HG02884 (cell line): Measurements from ENCODE around the gene NUF2.
"Not testable (repeated sequence)": the region's sequence is repeated elsewhere in the genome, so short reads cannot be mapped to it uniquely, and the experiment has no call there.

Source experiments
- ATAC-seq: cut with Tn5 transposase; IDR thresholded peaks from one replicate; pipeline ENCODE4 v1.9.1; 2021; ENCODE audit warnings: mild to moderate bottlenecking, moderate library complexity; ENCODE audit not compliant: unreplicated experiment

Gene NUF2

GRCh38 chr1:163321311-163322305 is at the start of gene NUF2:
Gene NUF2, plus strand, starts transcription at chr1:163321954. Its CDS starts 4,098 bp downstream, at chr1:163326052.
- ATAC-seq = peak; percentile 97

DNA sequence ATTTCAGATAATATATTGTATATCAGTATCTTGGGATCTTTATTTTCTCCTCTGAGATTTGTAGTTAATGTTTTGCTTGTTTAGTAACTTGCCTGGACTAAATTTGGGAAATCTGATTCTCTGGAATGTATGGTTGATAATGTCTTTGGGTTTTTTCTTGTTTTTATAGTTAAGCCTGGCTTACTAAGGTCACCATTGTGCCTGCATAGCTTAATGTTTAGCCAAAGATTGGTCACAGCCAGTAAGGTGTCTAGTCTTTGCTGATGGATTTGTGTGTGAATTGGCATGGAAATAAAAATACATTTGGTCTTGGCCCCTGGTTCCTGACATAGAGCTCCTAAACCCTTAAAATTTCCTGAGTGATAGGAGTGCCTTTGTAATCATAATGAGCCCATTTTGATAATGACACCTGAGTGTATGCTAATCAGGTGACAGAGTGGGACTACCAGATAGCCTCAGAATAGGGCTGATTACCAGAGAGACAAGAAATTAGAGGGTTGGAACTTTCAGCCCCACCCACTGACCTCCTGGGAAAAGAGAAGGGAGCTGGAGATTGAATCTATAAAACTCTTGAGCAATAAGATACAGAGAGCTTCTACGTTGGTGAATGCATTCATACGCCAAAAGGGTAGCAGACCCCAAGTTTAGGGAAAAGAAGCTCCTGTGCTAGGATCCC is 47.9 kb upstream of the NUF2 start:
- ATAC-seq = no peak

- ATAC-seq = no peak
Observed at GRCh38 chr1:163275222-163275621, 46.5 kb upstream of the NUF2 start.

GRCh38 chr1:163278602-163279001 is 43.2 kb upstream of the NUF2 start:
- ATAC-seq = no peak

GRCh38 chr1:163284867-163285266 is 36.9 kb upstream of the NUF2 start:
- ATAC-seq = not testable (repeated sequence)

DNA sequence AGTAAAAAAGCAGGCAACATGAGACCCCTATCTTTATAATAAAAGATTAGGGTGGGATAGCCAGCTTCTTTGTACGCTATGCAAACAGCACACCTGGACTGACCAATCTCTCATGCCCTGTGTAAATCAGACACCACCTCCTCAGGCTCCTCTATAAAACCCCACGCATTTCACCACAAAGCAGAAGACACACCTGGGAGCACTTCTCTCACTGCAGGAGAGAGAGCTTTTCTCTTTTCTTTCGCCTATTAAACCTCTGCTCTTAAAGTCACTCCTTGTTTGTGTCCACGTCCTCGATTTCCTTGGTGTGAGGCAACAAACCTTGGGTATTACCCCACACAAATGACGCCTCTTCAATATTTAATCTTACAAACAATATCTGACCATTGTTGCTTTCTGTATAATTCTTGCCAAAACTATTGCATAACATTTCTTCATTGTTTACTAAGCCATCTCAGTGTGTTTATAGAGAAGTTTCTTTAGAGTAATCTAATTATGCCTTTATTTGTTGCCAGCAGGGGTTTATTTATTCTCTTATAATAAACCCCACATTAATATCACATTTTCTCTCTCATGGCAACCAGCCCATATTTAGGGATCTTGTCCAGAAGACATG is 31.6 kb upstream of the NUF2 start:
- no peak for ATAC-seq

GRCh38 chr1:163291461-163291860 is 30.3 kb upstream of the NUF2 start:
- no peak for ATAC-seq

- ATAC-seq = not testable (repeated sequence)
Observed at GRCh38 chr1:163292153-163292552, 29.6 kb upstream of the NUF2 start.

- ATAC-seq = not testable (repeated sequence)
Observed at GRCh38 chr1:163293497-163293896, 28.3 kb upstream of the NUF2 start.

DNA sequence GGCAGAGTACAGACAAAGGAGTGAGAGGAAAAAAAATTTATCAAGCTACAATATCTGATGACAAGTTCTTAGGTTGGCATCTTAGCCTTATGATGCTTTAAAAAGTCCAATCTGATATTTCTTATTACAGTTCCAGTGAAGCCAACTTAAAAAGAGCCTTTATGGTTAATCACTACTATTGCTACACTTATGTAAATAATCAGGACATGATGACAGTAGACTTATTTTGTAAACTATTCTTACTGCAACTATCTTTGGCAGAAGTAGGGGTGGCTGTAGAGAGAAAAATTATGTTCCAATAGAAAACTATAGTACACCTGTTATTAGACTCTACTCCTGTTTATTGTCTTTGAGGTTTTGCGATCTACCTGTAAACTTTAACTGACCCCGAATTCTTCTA is 25.8 kb upstream of the NUF2 start:
- no peak for ATAC-seq

GRCh38 chr1:163296504-163297263 is 25.1 kb upstream of the NUF2 start:
- no peak for ATAC-seq

DNA sequence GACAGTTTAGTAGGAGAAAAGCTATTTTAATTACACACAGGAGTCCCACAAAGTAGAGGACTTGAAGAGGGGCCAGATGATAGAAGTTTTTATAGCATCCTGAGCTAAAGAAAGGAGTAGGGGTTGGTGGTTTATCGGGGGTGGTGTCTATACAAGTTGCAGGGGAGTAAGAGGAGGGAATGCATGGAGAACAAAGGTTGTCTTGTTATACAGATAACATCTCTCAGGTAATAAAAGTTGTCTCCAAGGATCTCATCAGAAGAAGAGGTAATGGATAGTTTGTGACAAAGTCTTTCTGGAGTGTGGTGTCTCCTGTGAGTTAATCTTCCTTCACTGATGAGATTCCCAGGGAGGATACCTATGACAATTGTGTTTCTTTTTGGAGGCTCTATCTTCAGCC is 23.4 kb upstream of the NUF2 start:
- ATAC-seq = no peak

DNA sequence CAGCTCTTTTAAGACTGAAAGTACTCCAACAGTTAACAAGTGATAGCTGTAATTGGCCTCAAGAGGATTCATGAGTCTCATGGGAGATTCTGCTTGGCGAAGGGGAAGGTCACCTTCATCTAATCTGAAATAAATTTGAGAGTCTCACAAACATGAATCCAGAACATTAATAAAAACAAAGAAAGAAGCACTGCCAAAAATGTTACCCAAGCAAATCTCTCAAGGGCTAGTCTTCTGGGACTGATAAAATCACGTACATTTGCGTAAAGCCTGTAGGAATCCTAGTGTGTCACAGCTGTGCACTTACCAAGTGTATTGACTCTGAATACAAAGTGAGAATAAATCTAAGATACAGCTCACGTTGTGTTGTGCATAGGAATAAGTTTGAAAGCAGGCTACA is 21.2 kb upstream of the NUF2 start:
- ATAC-seq = no peak

DNA sequence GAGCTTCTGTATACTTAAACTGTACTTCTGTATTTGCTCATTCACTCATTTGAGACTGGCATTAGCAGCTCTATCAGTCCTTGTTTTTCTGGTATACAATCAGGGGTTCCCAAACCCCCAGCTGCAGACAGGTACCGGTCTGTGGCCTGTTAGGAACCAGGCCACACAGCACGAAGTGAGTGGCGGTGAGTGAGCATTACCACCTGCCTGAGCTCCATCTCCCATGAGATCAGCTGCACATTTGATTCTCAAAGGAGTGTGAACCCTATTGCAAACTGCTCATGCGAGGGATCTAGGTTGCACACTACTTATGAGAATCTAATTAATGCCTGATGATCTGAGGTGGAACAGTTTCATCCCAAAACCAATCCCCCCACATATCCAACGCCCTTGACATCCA is 18.2 kb upstream of the NUF2 start:
- ATAC-seq = no peak

- no peak for ATAC-seq
Observed at GRCh38 chr1:163305441-163305840, 16.3 kb upstream of the NUF2 start.

- no peak for ATAC-seq
Observed at GRCh38 chr1:163307479-163308171, 14.1 kb upstream of the NUF2 start.

DNA sequence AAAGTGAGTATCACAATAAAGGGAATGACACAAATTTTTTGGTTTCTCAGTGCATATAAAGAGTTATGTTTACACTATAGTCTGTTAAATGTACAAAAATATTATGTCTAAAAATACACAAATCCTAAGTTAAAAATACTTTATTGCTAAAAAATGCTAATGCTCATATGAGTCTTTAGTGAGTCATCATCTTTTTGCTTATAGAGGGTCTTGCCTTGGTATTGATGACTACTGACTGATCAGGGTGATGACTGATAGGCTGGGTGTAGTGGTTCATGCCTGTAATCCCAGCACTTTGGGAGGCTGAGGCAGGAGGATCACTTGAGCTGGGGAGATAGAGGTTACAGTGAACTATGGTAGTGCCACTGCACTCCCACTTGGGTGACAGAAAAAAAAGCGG is 12.9 kb upstream of the NUF2 start:
- ATAC-seq = no peak

- ATAC-seq = no peak
Observed at GRCh38 chr1:163315773-163316374, 5.9 kb upstream of the NUF2 start.

- ATAC-seq = no peak
Observed at GRCh38 chr1:163320891-163321290, 863 bp upstream of the NUF2 start.

DNA sequence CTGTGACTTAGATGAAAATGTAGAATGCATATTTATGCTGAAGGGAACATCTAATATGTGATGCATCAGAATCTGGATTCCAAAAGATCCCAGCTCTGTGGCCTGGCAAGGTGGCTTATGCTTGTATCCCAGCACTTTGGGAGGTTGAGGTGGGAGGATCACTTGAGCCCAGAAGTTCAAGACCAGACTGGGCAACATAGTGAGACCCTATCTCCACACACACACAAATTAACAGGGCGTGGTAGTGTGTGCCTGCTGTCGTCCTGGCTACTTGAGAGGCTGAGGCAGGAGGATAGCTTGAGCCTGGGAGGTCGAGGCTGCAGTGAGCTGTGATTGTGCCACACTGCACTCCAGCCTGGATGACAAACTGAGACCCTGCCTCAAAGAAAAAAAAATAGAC is 1.6 kb downstream of the NUF2 start:
- not testable (repeated sequence) for ATAC-seq
